Activated T-cell treated with anti-CD3 and anti-CD28 coated beads for 24 hours (primary cell): Measurements from ENCODE around the gene INPP5D.
"Not testable (repeated sequence)": the region's sequence is repeated elsewhere in the genome, so short reads cannot be mapped to it uniquely, and the experiment has no call there.

Source experiments
- DNase-seq: peaks from one replicate; pipeline ENCODE4 v3.0.0-alpha.2; 2020; ENCODE audit warnings: low read depth

The INPP5D gene

GRCh38 chr2:233093721-233094120, 33.6 kb downstream of the INPP5D start:
- DNase-seq = no peak

GRCh38 chr2:233094614-233095013, 34.5 kb downstream of the INPP5D start:
- DNase-seq = no peak

GRCh38 chr2:233096006-233096405, 35.9 kb downstream of the INPP5D start:
- no peak for DNase-seq

- DNase-seq = no peak
Measured at GRCh38 chr2:233098618-233099017, 38.5 kb downstream of the INPP5D start.

- not testable (repeated sequence) for DNase-seq
Measured at GRCh38 chr2:233099820-233100191, 39.7 kb downstream of the INPP5D start.

- peak; percentile 50 for DNase-seq
Measured at GRCh38 chr2:233100192-233100998, 40.3 kb downstream of the INPP5D start.

- DNase-seq = no peak
Measured at GRCh38 chr2:233101141-233101540, 41.0 kb downstream of the INPP5D start.

GRCh38 chr2:233101816-233102215, 41.7 kb downstream of the INPP5D start:
- no peak for DNase-seq

GRCh38 chr2:233105156-233105895, 45.2 kb downstream of the INPP5D start:
- DNase-seq = no peak

- DNase-seq = no peak
Measured at GRCh38 chr2:233105930-233106329, 45.8 kb downstream of the INPP5D start.

GRCh38 chr2:233107011-233107410, 46.9 kb downstream of the INPP5D start:
- DNase-seq = no peak

- DNase-seq = no peak
Measured at GRCh38 chr2:233107831-233108300, 47.7 kb downstream of the INPP5D start.

- DNase-seq = no peak
Measured at GRCh38 chr2:233108611-233109490, 48.7 kb downstream of the INPP5D start.

GRCh38 chr2:233111427-233111826, 51.3 kb downstream of the INPP5D start:
- no peak for DNase-seq

GRCh38 chr2:233112329-233112728, 52.2 kb downstream of the INPP5D start:
- DNase-seq = no peak

GRCh38 chr2:233112776-233113452, 52.8 kb downstream of the INPP5D start:
- DNase-seq = no peak

GRCh38 chr2:233114421-233114861, 54.3 kb downstream of the INPP5D start:
- no peak for DNase-seq

- DNase-seq = no peak
Measured at GRCh38 chr2:233115121-233115520, 55.0 kb downstream of the INPP5D start.

GRCh38 chr2:233115741-233116140, 55.6 kb downstream of the INPP5D start:
- DNase-seq = no peak

GRCh38 chr2:233116946-233117345, 56.8 kb downstream of the INPP5D start:
- no peak for DNase-seq

- DNase-seq = no peak
Measured at GRCh38 chr2:233117351-233117750, 57.2 kb downstream of the INPP5D start.
